A549 (cell line): ENCODE measurements around the gene TSPAN14. TPM values are rescaled to one million over a fixed set of nuclear protein-coding genes. Genes with fewer than 3 reads are reported as not detected.

Experiments used
- ATAC-seq, 2 experiments: fragments of 200-7000 bp in 1 of 2; fragments of >200 bp in 1 of 2; cut with Nextera tagmentation in 1 of 2; cut with Tn5 transposase in 1 of 2; 3 replicates each; pipeline versions ENCODE4 v1.8.0 to v1.9.1; 2018 to 2020; ENCODE audit warnings: mild to moderate bottlenecking in 1 of 2, moderate library complexity in 1 of 2
- CTCF ChIA-PET: fragments of 300-600 bp; sonication (Branson Sonifier 250); formaldehyde crosslinking; extraction: SDS; loops from one replicate; lab custom pipeline; 2021; ENCODE audit warnings: antibody characterized with exemption, inconsistent platforms; lab: Yijun Ruan, JAX
- POLR2A ChIA-PET: fragments of 350-600 bp; formaldehyde crosslinking; extraction: SDS; loops from one replicate; lab custom pipeline; 2021; ENCODE audit warnings: antibody characterized with exemption, inconsistent platforms; lab: Yijun Ruan, JAX
- DNase-seq, 2 experiments: peaks; one replicate each; pipeline versions ENCODE4 v3.0.0 to v3.0.0-alpha.2; 2011 to 2016; ENCODE audit warnings: low read depth in 1 of 2, low spot score in 1 of 2
- FAIRE-seq: peaks from 2 replicates; lab custom pipeline; 2011; peaks lifted over from hg19 to GRCh38; lab: Jason Lieb, UNC
- H3K27ac ChIP-seq, 2 experiments: fragments of >200 bp; sonication (Bioruptor Twin); formaldehyde crosslinking; 3 replicates each; pipeline ENCODE4 v1.5.1; 2016 to 2017
- H3K4me1 ChIP-seq: fragments of >200 bp; sonication (Bioruptor Twin); formaldehyde crosslinking; 3 replicates; pipeline ENCODE4 v1.6.1; 2016
- H3K4me2 ChIP-seq: fragments of >200 bp; sonication (Bioruptor Twin); formaldehyde crosslinking; 3 replicates; pipeline ENCODE4 v1.6.1; 2016
- H3K4me3 ChIP-seq: fragments of >200 bp; sonication (Bioruptor Twin); formaldehyde crosslinking; 3 replicates; pipeline ENCODE4 v1.5.1; 2016
- H3K9me3 ChIP-seq: fragments of >200 bp; sonication (Bioruptor Twin); formaldehyde crosslinking; 3 replicates; pipeline ENCODE4 v1.6.1; 2016
- FOSL2 ChIP-seq, 2 experiments: fragments of 450-650 bp in 1 of 2; fragments of >200 bp in 1 of 2; sonication (Bioruptor Twin) in 1 of 2; formaldehyde crosslinking; IDR thresholded peaks; 2 replicates each; pipeline versions ENCODE4 v1.5.0 to v1.6.1; 2016 to 2020; ENCODE audit warnings: mild to moderate bottlenecking in 1 of 2, moderate library complexity in 1 of 2
- HEYL ChIP-seq: fragments of 250-450 bp; sonication (Bioruptor Pico); IDR thresholded peaks from 2 replicates; pipeline ENCODE4 v1.8.0; 2021; ENCODE audit warnings: mild to moderate bottlenecking, moderate library complexity
- HOXA7 ChIP-seq: fragments of 250-450 bp; sonication (Bioruptor Pico); IDR thresholded peaks from 2 replicates; pipeline ENCODE4 v1.5.0; 2020; ENCODE audit warnings: mild to moderate bottlenecking, moderate library complexity
- HOXB5 ChIP-seq: fragments of 250-450 bp; sonication (Bioruptor Pico); IDR thresholded peaks from 2 replicates; pipeline ENCODE4 v1.5.0; 2020; ENCODE audit warnings: mild to moderate bottlenecking, moderate library complexity
- KDM5A ChIP-seq: fragments of 200-600 bp; sonication (generic); IDR thresholded peaks from 2 replicates; pipeline ENCODE4 v1.6.1; 2016; ENCODE audit warnings: antibody characterized with exemption, mild to moderate bottlenecking
- MAFK ChIP-seq: fragments of 450-650 bp; IDR thresholded peaks from 2 replicates; pipeline ENCODE4 v1.6.1; 2014; ENCODE audit not compliant: partially characterized antibody
- PHF8 ChIP-seq: fragments of 200-600 bp; sonication (generic); IDR thresholded peaks from 2 replicates; pipeline ENCODE4 v1.6.1; 2016; ENCODE audit warnings: low read depth, mild to moderate bottlenecking, antibody characterized with exemption, moderate library complexity, borderline replicate concordance
- WGBS: methylation state at CpG from one replicate; pipeline ENCODE4 v1.1.6; 2017; ENCODE audit errors: missing lambda C conversion rate; 5-methylcytosine and 5-hydroxymethylcytosine counted together
- polyA plus RNA-seq, 4 experiments: library from polyadenylated mRNA; depleted of rRNA in 3 of 4; stranded (reverse); fragments of >200 nt; fragmentation: RNase III in 1 of 4; extraction: RNeasy Plus Mini Kit Qiagen cat#74134 plus additional on column Dnase treatment in 1 of 4; gene quantifications; 2 replicates in 3 of 4; 3 replicates in 1 of 4; pipeline ENCODE4 v1.2.3, GENCODE V29; 2011 to 2017
- TF ChIP-seq, protein P1 (sequence below): fragments of 200-600 bp; sonication (generic); IDR thresholded peaks from 2 replicates; pipeline ENCODE4 v1.6.1; 2016; ENCODE audit warnings: antibody characterized with exemption, mild to moderate bottlenecking, moderate library complexity
- TF ChIP-seq, protein P2 (sequence below): fragments of 250-450 bp; sonication (Bioruptor Pico); IDR thresholded peaks from 2 replicates; pipeline ENCODE4 v1.5.0; 2021; ENCODE audit warnings: mild to moderate bottlenecking, moderate library complexity, borderline replicate concordance
- TF ChIP-seq, protein P3 (sequence below): IDR thresholded peaks from 2 replicates; pipeline ENCODE4 v1.6.1; 2012
- TF ChIP-seq, protein P4 (sequence below): IDR thresholded peaks from 2 replicates; pipeline ENCODE4 v1.6.1; 2012
- TF ChIP-seq, protein P5 (sequence below): fragments of >200 bp; sonication (Bioruptor Twin); formaldehyde crosslinking; IDR thresholded peaks from 3 replicates; pipeline ENCODE4 v1.5.1; 2016
- TF ChIP-seq, protein P6 (sequence below): IDR thresholded peaks from 2 replicates; pipeline ENCODE4 v1.6.1; 2012; ENCODE audit warnings: low read depth, borderline replicate concordance

TSPAN14 gene
- polyA plus RNA-seq, 2 of the 4 experiments (the other 2 are of a cell fraction): 87.0 to 124 TPM

DNA sequence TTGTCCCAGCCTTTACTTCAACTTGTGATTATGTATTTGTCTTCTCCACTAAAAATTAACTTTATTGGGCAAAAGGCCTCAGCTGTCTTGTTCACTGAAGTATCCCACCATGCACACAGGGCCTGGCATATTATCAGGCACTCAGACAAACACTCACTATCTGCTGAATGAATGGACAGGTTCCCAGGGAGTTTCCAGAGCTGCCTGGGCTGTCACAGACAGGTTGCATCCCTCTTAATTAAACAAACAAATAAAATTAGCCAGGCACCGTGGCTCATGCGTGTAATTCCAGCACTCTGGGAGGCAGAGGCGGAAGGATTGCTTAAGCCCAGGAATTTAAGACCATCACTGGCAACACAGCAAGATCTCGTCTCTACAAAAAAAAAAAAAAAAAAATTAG lies 1.5 kb upstream of the TSPAN14 start (continued):
- TF ChIP-seq, protein P1, sequence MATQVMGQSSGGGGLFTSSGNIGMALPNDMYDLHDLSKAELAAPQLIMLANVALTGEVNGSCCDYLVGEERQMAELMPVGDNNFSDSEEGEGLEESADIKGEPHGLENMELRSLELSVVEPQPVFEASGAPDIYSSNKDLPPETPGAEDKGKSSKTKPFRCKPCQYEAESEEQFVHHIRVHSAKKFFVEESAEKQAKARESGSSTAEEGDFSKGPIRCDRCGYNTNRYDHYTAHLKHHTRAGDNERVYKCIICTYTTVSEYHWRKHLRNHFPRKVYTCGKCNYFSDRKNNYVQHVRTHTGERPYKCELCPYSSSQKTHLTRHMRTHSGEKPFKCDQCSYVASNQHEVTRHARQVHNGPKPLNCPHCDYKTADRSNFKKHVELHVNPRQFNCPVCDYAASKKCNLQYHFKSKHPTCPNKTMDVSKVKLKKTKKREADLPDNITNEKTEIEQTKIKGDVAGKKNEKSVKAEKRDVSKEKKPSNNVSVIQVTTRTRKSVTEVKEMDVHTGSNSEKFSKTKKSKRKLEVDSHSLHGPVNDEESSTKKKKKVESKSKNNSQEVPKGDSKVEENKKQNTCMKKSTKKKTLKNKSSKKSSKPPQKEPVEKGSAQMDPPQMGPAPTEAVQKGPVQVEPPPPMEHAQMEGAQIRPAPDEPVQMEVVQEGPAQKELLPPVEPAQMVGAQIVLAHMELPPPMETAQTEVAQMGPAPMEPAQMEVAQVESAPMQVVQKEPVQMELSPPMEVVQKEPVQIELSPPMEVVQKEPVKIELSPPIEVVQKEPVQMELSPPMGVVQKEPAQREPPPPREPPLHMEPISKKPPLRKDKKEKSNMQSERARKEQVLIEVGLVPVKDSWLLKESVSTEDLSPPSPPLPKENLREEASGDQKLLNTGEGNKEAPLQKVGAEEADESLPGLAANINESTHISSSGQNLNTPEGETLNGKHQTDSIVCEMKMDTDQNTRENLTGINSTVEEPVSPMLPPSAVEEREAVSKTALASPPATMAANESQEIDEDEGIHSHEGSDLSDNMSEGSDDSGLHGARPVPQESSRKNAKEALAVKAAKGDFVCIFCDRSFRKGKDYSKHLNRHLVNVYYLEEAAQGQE: no peak
- TF ChIP-seq HOXB5 (no peak), HOXA7 (CRISPR knock-in tag) (no peak), KDM5A (no peak)
- TF ChIP-seq, protein P2, sequence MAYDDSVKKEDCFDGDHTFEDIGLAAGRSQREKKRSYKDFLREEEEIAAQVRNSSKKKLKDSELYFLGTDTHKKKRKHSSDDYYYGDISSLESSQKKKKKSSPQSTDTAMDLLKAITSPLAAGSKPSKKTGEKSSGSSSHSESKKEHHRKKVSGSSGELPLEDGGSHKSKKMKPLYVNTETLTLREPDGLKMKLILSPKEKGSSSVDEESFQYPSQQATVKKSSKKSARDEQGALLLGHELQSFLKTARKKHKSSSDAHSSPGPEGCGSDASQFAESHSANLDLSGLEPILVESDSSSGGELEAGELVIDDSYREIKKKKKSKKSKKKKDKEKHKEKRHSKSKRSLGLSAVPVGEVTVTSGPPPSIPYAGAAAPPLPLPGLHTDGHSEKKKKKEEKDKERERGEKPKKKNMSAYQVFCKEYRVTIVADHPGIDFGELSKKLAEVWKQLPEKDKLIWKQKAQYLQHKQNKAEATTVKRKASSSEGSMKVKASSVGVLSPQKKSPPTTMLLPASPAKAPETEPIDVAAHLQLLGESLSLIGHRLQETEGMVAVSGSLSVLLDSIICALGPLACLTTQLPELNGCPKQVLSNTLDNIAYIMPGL (CRISPR knock-in tag): no peak
- TF ChIP-seq, protein P3, sequence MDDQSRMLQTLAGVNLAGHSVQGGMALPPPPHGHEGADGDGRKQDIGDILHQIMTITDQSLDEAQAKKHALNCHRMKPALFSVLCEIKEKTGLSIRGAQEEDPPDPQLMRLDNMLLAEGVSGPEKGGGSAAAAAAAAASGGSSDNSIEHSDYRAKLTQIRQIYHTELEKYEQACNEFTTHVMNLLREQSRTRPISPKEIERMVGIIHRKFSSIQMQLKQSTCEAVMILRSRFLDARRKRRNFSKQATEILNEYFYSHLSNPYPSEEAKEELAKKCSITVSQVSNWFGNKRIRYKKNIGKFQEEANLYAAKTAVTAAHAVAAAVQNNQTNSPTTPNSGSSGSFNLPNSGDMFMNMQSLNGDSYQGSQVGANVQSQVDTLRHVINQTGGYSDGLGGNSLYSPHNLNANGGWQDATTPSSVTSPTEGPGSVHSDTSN: no peak

DNA sequence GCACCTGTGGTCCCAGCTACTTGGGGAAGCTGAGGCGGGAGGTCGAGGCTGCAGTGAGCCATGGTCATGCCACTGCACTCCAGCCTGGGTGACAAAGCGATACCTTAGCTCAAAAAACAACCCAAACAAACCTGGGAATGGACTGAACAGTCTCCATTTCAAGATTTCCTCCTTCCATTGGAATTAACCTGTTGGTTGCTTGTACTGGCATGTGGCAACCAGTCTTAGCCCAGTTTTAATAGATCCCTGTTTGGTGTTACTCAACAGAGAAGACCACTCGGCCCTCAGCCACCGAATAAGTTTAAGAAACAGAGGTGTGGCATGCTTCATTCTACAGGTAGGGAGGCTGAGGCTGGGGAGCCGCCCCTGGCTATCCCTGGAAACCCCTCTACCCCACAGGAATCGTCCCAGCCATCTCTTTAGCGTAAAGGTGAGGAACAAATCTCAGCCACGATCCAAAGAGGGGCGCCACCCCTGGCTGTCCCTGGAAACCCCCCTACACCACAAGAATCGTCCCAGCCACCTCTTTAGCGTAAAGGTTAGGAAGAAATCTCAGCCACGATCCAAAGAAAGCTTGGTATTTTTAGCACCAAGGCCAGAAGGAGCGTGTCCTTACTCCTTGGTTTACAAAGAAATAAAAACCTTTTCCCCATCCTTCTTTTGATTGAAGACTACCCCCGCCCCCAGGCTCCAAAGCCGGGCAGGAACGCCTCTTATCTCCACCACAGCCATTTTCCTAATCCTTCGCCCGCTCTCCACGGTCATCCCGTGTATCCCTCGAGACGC lies 861 bp upstream of the TSPAN14 start:
- peak overlapping the region; percentile 99 to 100 for H3K27ac ChIP-seq
- ATAC-seq (peak in 1 of 2 experiments; percentile 0; a peak in 1 of 6 replicates), FAIRE-seq (no peak), DNase-seq (no peak)
- ChIA-PET CTCF (interaction anchor here (1.3 to 38.6 kb wide), 6 partner anchors 9 to 73 kb away, joined by 3 to 928 read pairs (median 6); no protein-coding TSS in a partner anchor), POLR2A (interaction anchor here (0.7 to 2.0 kb wide), 7 partner anchors 9 to 58 kb away, joined by 3 to 8 read pairs (median 3); no protein-coding TSS in a partner anchor)
- H3K4me1 ChIP-seq: peaks cover 48% of the 10 kb centered on the region
- peak overlapping the region; percentile 94 for H3K4me2 ChIP-seq
- H3K4me3 ChIP-seq: peak overlapping the region; percentile 98
- WGBS: 22% methylated on average over 23 of the region's 23 CpGs
- H3K9me3 ChIP-seq: peaks cover 14% of the 10 kb centered on the region
- TF ChIP-seq MAFK (no peak), FOSL2 (IDR thresholded peaks at IDR 0.05) (no peak), FOSL2 (CRISPR knock-in tag; IDR thresholded peaks at IDR 0.05) (no peak), PHF8 (no peak; the same call in 1 of the 2 replicates), HEYL (no peak)
- TF ChIP-seq, protein P4, sequence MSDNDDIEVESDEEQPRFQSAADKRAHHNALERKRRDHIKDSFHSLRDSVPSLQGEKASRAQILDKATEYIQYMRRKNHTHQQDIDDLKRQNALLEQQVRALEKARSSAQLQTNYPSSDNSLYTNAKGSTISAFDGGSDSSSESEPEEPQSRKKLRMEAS: no peak
- TF ChIP-seq, protein P5, sequence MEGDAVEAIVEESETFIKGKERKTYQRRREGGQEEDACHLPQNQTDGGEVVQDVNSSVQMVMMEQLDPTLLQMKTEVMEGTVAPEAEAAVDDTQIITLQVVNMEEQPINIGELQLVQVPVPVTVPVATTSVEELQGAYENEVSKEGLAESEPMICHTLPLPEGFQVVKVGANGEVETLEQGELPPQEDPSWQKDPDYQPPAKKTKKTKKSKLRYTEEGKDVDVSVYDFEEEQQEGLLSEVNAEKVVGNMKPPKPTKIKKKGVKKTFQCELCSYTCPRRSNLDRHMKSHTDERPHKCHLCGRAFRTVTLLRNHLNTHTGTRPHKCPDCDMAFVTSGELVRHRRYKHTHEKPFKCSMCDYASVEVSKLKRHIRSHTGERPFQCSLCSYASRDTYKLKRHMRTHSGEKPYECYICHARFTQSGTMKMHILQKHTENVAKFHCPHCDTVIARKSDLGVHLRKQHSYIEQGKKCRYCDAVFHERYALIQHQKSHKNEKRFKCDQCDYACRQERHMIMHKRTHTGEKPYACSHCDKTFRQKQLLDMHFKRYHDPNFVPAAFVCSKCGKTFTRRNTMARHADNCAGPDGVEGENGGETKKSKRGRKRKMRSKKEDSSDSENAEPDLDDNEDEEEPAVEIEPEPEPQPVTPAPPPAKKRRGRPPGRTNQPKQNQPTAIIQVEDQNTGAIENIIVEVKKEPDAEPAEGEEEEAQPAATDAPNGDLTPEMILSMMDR: peak; percentile 11; the same call in 1 of the 3 replicates
- TF ChIP-seq, protein P6, sequence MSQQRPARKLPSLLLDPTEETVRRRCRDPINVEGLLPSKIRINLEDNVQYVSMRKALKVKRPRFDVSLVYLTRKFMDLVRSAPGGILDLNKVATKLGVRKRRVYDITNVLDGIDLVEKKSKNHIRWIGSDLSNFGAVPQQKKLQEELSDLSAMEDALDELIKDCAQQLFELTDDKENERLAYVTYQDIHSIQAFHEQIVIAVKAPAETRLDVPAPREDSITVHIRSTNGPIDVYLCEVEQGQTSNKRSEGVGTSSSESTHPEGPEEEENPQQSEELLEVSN: 0 out of 2 replicates have a peak, but pooled peaks have one; percentile 5
